HG02981 (cell line): Measurements from ENCODE around the gene TFPI2.

Experiments used
- ATAC-seq: cut with Tn5 transposase; IDR thresholded peaks from one replicate; pipeline ENCODE4 v1.9.1; 2021; ENCODE audit warnings: mild to moderate bottlenecking, moderate library complexity; ENCODE audit not compliant: unreplicated experiment

Gene TFPI2

DNA sequence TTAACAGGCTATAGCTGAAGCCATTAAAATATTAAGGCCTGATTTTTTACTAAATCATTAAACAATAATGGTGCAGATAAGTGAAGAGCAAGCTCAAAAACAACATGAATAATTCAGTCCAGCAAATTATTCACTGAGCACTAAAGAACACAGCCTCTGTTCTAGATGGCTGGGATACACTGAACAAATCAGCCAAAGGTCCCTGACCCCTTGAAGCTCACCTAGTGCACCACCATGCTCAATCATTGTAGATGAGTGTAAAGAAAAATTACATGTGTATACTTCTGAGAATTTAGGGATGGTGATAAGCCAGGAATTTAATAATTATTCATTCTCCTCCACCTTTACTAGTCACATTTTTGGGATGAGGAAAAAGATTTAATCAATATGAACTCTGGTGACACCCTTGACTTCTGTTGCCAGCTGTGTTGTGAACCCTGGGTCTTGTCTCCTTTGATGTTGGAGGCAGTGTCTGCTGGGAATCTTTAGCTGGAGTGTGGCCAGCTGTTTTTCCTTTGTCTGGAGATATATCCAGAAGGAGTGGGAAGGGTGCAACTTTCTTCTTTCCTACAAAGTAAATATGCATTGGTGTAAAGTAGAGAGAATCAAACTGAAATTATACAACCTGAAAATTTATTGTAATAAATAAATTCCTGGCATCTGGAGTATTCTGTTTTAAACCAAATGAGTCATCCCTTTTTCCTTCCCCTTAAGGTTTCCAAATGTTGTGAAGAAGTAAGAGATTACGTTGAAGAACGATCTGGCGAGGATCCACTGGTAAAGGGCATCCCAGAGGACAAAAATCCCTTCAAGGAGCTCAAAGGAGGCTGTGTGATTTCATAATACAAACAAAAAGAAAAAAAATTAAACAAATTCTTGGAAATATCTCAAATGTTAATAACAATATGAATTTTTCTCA lies 19.8 kb upstream of the TFPI2 start:
- no peak for ATAC-seq

DNA sequence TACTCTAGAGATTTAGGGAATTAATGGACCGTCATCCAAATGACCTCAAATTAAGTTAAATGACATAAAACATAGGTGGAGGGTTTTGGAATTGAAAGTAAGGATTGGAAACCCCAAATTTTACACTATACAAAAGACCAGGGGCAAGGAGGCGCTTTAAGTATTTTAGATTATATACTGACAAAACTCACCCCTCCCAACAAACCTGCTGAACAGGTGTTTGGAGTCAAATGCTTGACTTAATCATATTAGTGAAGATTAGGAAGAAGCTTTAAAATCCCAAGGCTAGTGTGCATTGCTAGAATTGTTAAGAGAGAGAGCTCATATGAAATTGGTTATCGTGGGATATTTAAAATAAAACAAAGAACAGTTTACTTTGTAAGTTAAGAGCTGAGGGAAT lies 15.7 kb upstream of the TFPI2 start, which contains the start of gene GNGT1:
Gene GNGT1, plus strand, starts transcription at position 301 of the 400 bp plus-strand sequence. CDS start 180 bp downstream, outside the sequence.
- no peak for ATAC-seq

DNA sequence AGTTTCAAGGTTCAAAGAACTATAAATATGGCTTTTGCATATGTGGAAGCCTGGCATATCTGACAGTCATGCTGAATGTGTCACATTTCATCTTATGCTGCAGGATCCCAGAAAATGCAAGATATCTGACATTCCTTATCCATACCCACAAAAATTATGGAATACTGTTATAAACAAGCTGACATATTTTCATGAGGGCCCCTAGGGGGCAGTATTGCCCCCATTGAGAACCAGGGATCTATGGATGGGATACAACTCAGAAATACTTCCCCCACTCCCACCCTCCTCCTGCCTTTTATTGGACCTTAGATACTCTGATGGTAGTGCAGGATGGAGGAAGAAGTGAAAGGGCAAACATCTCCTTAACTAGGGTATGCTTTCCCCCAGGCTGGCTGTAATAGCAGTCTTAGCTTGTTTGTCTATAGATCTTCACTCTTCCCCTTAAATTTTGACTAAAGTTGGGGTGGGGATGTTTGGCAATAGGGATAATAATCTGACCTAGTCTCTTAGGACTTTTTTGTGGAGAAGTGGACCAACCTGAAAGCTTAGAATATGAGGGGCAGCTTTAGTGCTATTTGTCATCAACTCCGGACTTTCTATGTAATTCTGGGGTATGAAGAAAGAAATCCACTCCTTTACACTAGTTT lies 12.3 kb upstream of the TFPI2 start:
- ATAC-seq: no peak

DNA sequence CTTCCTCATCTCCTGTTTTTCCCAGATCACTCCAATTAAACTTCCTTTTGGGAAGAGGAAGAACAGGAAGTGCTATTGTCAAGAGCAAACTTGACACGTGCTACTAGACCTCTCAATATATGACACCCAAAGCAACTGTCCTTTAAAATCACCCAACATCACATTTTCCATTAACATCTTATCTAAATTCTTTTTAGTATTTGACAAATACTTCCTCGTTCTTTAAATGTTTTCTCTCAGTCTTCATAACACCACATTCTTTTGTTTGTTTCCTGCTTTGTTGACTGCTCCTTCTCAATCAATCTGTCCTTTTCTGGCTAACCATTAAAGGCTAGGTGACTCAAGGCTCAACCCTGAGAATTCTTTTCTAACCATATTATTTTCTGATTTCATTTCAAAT lies 7.1 kb upstream of the TFPI2 start:
- ATAC-seq: no peak

DNA sequence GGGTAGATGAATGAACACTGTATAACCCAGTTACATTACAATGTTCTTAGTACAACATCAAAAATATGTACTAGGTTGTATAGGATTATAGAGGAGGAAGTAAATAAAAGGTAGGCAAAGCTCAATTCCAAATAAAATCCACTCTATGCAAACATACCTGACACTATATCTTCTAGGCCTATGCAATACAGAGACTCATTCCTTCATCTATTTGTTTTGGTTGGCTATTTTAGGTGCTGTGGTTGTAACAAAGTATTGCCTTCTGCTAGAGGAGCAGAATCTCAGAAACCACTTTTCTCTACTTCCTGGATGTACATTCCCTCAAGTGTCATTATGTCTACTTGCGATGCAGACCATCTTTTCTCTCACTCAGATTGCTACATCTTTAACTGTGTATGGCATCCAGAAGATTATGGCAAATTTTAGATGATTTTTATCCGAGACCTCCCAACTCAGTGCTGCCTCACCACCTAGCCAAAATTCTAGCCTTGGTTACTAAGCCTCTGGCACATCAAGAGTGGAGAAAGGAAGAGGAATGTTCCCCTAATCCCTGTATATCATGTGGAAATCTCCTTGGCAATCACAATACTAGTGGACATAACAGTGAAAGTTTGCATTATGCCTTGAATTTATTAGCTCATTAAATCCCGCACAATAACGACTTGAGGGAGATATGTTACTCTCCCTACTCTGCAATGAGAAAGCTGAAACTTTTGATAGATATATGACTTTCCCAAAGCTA lies 5.5 kb upstream of the TFPI2 start:
- no peak for ATAC-seq

DNA sequence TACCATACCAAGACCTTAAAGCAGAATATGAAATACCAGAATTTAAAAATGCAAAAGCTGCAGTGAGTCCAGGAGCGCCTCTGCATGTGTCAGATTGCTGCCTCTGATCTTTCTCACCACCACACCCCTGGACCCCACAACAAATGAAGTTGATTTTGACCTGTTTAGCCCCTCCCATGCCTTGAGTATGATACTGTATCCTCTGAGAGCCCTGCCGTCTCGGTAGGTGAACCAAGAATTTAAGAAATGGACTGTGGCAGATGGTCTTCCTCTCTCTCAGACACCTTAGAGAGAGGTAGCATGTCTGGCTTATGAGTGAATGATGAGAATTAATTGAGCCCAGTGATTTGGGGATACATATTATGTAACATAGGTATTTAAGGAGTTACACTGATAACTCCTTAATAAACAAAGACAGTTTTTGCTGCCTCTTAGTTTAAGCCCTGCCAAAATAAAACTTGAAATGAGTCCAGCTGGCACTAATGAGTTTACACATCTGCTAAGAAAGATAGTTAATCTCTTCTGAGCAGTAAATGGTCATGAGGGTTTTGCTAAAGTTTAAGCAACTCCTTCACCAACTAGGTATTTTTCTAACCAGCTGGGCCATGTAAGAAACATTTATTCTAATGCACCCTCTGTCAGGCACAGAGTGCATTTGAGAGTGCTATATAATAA lies 4.5 kb upstream of the TFPI2 start:
- no peak for ATAC-seq

DNA sequence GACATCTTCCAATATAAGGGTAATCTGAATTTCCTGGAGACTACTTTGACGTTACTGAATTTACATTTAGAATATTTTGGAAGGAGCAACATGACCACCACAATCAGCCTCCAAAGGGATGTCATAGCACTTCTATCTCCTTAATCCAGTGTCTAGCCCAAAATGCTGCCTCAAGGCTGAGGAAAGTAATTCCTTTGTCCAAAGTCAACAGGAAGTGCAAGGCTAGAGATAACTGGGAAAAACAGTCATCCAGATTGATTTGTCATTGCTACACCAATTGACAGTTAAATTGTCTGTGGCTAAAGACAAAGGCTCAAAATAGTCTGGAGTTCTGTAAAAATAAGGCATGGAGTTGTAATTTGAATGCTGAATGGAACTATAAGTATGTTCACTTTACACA lies 3.9 kb upstream of the TFPI2 start:
- no peak for ATAC-seq

DNA sequence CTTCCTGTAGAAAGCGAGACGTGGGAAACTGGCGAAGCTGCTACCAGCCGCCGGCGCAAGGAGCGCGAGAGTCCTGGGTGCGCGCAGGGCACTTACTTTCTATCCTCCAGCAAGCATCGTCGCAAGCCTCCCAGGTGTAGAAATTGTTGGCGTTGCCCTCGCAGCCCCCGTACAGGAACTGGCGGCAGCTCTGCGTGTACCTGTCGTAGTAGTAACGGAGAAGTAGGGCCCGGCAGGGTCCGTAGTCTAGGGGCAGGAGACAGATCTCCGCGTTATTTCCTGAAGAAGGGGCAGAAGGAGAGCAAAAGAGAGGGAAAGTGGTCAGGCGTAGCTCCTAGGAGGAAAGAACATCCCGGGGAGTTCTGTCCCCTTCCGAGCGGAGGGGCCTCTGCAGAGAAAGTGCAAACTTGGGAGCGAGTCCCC lies 501 bp downstream of the TFPI2 start:
- ATAC-seq: peak; percentile 42

DNA sequence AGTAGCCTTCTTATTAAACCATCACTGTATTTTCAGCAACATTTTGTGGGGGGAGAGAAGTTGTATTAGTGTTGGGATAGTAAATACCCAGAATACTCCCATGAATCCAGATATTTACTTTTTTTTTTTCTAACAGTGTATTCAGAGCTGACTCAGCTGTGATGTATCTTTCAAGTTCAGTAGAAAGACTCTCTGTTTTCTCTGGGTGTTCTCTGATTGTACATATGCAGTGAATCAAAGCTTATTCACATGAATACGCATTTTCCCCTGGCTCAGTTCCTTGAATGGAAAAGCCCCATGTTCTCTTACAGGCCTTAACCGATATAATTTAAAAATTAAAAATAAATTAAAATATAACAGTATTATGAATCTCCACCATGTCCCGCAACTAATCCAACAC lies 1.3 kb downstream of the TFPI2 start:
- no peak for ATAC-seq

DNA sequence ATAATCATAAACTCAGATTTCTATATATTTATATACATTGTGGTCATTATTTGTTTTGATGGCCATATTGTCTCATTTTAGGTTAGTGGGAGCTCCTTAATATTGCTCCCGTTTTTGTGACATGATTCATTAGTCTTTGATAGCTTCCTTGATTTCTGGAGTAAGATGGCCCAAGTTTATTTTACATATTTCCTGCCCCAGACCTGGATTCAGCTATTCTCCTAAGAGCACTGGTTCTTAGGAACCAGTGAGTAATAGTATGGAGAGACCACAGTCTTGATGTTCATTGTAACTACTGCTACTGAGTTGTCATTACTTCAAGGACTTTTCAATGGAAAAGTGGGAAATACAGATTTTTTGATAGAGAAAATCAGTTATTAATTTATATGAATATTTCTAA lies 6.0 kb downstream of the TFPI2 start:
- ATAC-seq: no peak

DNA sequence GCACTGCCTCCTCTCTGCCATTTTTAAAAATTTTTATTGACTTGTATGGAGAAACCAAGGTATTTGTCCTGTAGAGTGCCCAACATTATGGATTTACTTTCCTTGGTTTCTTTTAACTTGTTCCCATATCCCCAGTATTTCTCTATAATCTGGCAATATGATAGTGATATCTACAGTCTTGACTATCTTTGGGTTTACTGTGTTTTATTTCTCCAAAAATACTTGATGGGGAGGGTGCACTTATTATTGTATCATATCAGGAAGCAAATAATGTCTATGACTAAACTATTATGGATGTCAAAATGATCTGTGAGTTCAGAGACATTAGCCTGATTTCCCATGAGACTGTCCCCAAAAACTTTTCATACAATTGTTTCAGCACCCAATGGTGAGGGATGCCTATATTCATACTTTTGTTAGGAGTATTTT lies 6.6 kb downstream of the TFPI2 start:
- no peak for ATAC-seq

DNA sequence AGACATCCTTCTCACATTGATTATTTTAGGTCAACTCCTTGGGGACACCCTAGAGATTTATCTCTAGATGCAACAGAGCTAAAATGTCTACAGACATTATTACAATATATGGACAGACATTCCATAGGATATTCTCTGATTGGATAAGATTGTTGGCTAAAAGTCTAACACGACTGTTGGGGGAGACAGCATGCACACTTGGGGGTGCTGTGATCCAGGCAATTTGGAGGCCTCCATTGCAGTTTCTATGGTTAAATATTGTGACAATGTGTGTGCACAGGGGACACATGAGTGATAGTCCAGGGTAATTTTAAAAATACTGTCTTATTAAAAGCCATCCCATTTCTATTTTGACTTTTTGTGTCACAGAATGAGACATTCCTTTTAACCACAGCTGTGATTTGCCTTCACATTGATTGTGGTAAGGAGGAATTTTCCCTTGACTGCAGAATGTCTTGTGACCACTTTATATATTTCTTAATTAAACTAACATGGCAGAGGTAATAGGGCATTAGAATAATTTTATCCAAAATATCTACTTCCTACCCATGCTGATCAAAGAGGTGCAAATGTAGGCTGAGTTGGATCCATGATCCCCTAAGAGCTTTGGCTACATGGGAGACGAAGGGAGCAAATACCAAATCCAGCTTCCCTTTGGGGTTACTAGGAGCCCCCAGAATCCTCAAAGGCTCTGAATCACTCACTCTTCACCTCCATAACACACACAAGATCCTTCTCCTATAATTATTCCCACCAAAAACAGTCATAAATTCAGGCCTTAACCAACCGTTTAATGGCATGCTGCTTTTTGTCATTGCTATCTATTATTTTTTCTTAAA lies 7.3 kb downstream of the TFPI2 start:
- no peak for ATAC-seq

DNA sequence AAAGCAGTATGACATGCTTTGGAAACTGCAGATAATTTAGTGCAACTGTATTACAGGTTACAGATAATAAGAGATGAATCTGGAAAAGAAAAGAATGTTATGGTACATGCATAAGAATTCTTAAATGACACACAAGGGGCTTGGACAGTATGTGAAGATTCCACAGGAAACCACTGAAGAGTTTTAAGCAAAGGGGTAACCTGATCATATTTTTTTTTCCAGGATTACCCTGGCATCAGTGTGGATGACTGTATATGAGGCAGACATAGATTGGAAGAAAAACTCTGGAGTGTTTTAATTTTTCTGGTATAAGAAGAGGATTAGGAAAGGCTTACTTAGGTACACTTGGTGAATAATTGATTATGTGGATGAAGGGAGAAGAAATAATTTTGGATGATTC lies 8.1 kb downstream of the TFPI2 start:
- no peak for ATAC-seq

DNA sequence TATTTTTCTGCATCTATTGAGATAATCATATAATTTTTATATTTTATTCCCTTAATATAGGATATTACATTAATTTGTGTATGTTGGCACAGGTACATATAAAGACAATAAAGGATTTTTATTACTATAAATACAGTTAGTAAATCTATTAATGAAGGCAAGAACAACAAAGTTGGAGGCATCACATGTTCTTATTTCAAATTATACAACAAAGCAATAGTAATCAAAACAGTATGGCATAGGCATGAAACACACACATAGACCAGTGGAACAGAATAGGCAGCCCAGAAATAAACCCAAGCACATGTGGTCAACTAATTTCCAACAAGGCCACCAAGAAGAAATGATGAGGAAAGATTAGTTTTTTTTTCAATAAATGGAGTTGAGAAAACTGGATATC lies 11.2 kb downstream of the TFPI2 start:
- no peak for ATAC-seq

DNA sequence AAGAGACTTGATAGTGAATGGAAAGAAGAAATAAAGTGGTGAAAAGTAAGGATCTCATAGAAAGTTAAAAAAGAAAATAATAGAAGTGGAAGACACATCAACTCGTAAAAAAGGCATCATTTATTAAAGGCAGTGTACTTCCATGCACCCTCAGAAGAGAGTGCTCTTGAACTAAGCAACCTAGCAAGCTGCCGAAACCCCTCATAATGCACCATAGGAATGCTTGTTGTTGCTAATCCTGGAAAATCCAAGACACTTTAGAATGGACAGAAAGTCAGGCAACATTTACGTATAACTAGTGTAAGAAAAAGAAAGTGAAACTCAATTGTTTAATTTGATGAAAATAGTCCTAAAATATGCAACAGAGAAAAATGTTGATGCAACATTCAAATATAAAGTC lies 12.8 kb downstream of the TFPI2 start:
- ATAC-seq: no peak

DNA sequence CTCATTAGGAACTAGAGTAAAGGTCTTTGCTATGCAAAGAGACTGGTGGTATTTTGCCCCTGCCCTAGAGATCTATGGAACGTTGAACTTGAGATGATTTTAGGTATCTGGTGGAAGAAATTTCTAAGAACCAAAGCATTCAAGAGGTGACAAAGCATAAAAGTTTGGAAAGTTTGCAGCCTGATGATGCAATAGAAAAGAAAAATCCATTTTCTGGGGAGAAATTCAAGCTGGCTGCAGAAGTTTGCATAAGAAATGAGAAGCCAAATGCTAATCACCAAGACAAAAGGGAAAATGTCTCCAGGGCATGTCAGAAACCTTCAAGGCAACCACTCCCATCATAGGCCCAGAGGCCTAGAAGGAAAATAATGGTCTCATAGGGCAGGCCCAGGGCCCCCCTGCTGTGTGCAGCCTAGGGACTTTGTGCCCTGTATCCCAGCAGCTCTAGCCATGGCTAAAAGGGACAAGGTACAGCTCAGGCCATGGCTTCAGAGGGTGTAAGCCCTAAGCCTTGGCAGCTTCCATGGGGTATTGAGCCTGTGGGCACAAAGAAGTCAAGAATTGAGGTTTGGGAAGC lies 16.5 kb downstream of the TFPI2 start:
- no peak for ATAC-seq

DNA sequence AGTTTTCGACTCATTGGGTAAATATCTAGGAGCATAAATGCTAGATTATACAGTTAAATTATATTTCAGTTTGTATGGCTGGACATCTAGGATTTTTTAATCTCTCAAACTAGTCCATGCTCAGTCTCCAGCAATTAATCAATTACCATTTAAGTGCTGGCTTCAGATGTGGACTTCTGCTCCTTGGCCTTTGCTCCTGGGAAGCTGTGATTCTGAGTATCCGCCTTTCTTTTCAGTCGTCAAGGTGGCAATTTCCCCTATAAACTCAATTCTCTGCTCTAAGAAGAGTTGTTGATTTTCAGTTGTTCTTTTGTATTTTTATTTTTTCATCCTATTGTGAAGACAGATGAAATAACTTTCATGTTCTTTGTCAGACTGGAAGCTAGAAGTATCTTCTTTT lies 23.7 kb downstream of the TFPI2 start:
- no peak for ATAC-seq

DNA sequence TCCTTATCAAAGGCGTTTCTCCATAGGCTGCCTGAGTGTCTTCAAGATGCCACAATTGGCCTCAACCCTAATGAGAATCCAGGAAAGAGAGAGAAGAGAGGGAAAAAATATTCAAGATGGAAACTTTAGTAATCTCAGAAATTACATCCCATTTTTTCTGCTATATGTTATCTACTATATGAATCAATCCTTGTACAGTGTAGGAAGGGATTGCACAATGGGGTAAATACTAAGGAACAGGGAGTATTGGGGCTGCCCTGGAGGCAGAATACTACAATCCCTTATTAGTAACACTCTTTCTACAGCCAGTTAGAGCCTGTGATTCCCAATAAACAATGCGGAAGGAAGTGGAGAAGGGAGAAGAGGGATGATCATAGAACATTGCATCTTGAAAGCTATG lies 27.9 kb downstream of the TFPI2 start:
- no peak for ATAC-seq

DNA sequence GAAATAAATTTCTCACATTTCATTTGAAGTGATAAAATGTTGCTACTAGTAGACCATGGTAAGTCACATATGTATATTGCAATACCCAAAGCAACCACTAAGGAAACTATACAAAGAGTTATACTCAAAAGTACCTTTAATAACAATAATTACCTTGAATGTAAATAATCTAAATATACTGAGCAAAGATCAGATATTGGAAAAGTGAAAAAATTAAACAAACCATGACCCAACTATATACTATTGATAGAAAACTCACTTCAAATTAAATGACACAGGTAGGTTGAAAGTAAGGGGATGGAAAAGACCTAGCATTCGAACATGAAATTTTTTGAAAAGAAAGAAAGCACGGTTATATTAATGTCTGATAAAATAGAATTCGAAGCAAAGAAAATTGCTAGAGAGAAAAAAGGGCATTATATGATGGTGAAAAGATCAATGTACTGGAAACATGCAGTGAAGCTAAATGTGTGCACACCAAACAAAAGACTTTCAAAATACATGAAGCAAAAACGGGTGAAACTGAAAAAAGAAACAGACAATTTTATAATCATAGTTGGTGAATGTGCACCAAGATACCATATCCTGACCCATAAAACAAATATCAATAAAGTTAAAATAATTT lies 29.1 kb downstream of the TFPI2 start:
- ATAC-seq: no peak
